SK-N-SH (cell line): ENCODE results near the gene CCDC174. TPM values are rescaled to one million over a fixed set of nuclear protein-coding genes. Genes with fewer than 3 reads are reported as not detected.

Source experiments
- CTCF ChIA-PET: fragments of 300-600, 350-600 bp; formaldehyde crosslinking; extraction: SDS; loops from one replicate; lab custom pipeline; 2021; lab: Yijun Ruan, JAX
- POLR2A ChIA-PET: fragments of 350-600 bp; sonication (Branson Sonifier 250); formaldehyde crosslinking; extraction: SDS; loops from one replicate; lab custom pipeline; 2020; ENCODE audit warnings: antibody characterized with exemption, inconsistent platforms; lab: Yijun Ruan, JAX
- DNase-seq: peaks from one replicate; pipeline ENCODE4 v3.0.0; 2012
- H2AFZ ChIP-seq: fragments of 200-600 bp; sonication (generic); 2 replicates; pipeline ENCODE4 v1.8.1; 2016; ENCODE audit warnings: antibody characterized with exemption, mild to moderate bottlenecking, low read depth
- H3F3A ChIP-seq: fragments of 200-600 bp; sonication (generic); replicated peaks from 2 replicates; pipeline ENCODE3; 2016; ENCODE audit warnings: antibody characterized with exemption, mild to moderate bottlenecking; ENCODE audit not compliant: insufficient read depth
- H3K27ac ChIP-seq, 2 experiments: fragments of 200-500 bp in 1 of 2; fragments of 200-600 bp in 1 of 2; sonication (Bioruptor generic) in 1 of 2; sonication (generic), shearing (Covaris generic) in 1 of 2; 2 replicates each; pipeline versions ENCODE4 v1.5.1 to v1.6.1; 2014 to 2016; ENCODE audit warnings: low read depth in 2 of 2, inconsistent platforms in 1 of 2, low read length in 1 of 2, mild to moderate bottlenecking in 1 of 2, mixed read lengths in 1 of 2
- H3K27me3 ChIP-seq: fragments of 200-600 bp; sonication (generic), shearing (Covaris generic); 2 replicates; pipeline ENCODE4 v1.6.1; 2016; ENCODE audit warnings: mixed run types; ENCODE audit not compliant: insufficient read depth
- H3K36me3 ChIP-seq, 2 experiments: fragments of 200-500 bp in 1 of 2; fragments of 200-600 bp in 1 of 2; sonication (Bioruptor generic) in 1 of 2; sonication (generic) in 1 of 2; replicated peaks in 1 of 2; 2 replicates each; pipeline versions ENCODE3 to v1.5.1; 2014 to 2016; ENCODE audit warnings: low read length in 1 of 2, mild to moderate bottlenecking in 1 of 2; ENCODE audit not compliant: insufficient read depth in 2 of 2, control insufficient read depth in 1 of 2
- H3K4me1 ChIP-seq, 2 experiments: fragments of 200-500 bp in 1 of 2; fragments of 200-600 bp in 1 of 2; sonication (Bioruptor generic) in 1 of 2; sonication (generic), shearing (Covaris generic) in 1 of 2; 2 replicates each; pipeline versions ENCODE4 v1.5.1 to v1.6.1; 2014 to 2016; ENCODE audit warnings: low read depth in 1 of 2, low read length in 1 of 2, mixed run types in 1 of 2; ENCODE audit not compliant: insufficient read depth in 2 of 2, control insufficient read depth in 1 of 2
- H3K4me2 ChIP-seq: fragments of 200-600 bp; sonication (generic), shearing (Covaris generic); 2 replicates; pipeline ENCODE4 v1.6.1; 2017; ENCODE audit warnings: mixed run types
- H3K4me3 ChIP-seq, 2 experiments: fragments of 200-500 bp in 1 of 2; fragments of 200-600 bp in 1 of 2; sonication (Bioruptor generic) in 1 of 2; sonication (generic), shearing (Covaris generic) in 1 of 2; 2 replicates each; pipeline versions ENCODE4 v1.5.1 to v1.8.1; 2014 to 2016; ENCODE audit warnings: low read depth in 2 of 2, inconsistent platforms in 1 of 2, low read length in 1 of 2, mild to moderate bottlenecking in 1 of 2, mixed read lengths in 1 of 2, moderate library complexity in 1 of 2
- H3K79me2 ChIP-seq: fragments of 200-600 bp; sonication (generic); 2 replicates; pipeline ENCODE4 v1.8.1; 2017; ENCODE audit warnings: mild to moderate bottlenecking; ENCODE audit not compliant: insufficient read depth
- H3K9ac ChIP-seq: fragments of 200-600 bp; sonication (generic); 2 replicates; pipeline ENCODE4 v1.6.1; 2017; ENCODE audit warnings: mixed run types
- H3K9me2 ChIP-seq: fragments of 200-600 bp; sonication (generic); 2 replicates; pipeline ENCODE4 v1.6.1; 2017; ENCODE audit warnings: mixed run types
- H3K9me3 ChIP-seq: fragments of 200-600 bp; sonication (generic); 2 replicates; pipeline ENCODE4 v1.6.1; 2017; ENCODE audit warnings: mixed run types, mild to moderate bottlenecking, moderate library complexity
- H4K20me1 ChIP-seq: fragments of 200-600 bp; sonication (generic); 2 replicates; pipeline ENCODE4 v1.6.1; 2017; ENCODE audit warnings: mild to moderate bottlenecking, mixed run types; ENCODE audit not compliant: insufficient read depth
- CHD2 ChIP-seq: fragments of 150-350 bp; IDR thresholded peaks from 2 replicates; pipeline ENCODE4 v1.6.1; 2018; ENCODE audit warnings: low read length; ENCODE audit not compliant: partially characterized antibody
- CTCF ChIP-seq: fragments of 200-600 bp; sonication (generic); IDR thresholded peaks from 2 replicates; pipeline ENCODE4 v1.6.1; 2017; ENCODE audit warnings: antibody characterized with exemption, mild to moderate bottlenecking, moderate library complexity
- ELF1 ChIP-seq: IDR thresholded peaks from 2 replicates; pipeline ENCODE4 v1.4.0; 2012
- EP300 ChIP-seq, 2 experiments: IDR thresholded peaks; 2 replicates each; pipeline versions ENCODE4 v1.4.0 to v1.6.1; 2012; ENCODE audit warnings: borderline replicate concordance in 1 of 2, low read depth in 1 of 2, low read length in 1 of 2
- FOXJ3 ChIP-seq: sonication (generic); formaldehyde crosslinking; IDR thresholded peaks from 2 replicates; pipeline ENCODE4 v1.5.1; 2020; ENCODE audit warnings: mild to moderate bottlenecking, missing genetic modification reagents
- NFIC ChIP-seq: IDR thresholded peaks from 2 replicates; pipeline ENCODE4 v1.4.0; 2012; ENCODE audit warnings: borderline replicate concordance
- NRF1 ChIP-seq: IDR thresholded peaks from 2 replicates; pipeline ENCODE4 v1.6.1; 2012; ENCODE audit warnings: low read depth, mild to moderate bottlenecking, low read length
- REST ChIP-seq: IDR thresholded peaks from 2 replicates; pipeline ENCODE4 v1.6.1; 2012; ENCODE audit warnings: mild to moderate bottlenecking, low read depth, low read length, moderate library complexity
- RFX5 ChIP-seq: IDR thresholded peaks from 2 replicates; pipeline ENCODE4 v1.6.1; 2012; ENCODE audit warnings: mild to moderate bottlenecking, improper control_type of control experiment, low read length
- SMC3 ChIP-seq: IDR thresholded peaks from 2 replicates; pipeline ENCODE4 v1.6.1; 2012; ENCODE audit warnings: low read depth, low read length, improper control_type of control experiment
- TAF1 ChIP-seq: IDR thresholded peaks from 2 replicates; pipeline ENCODE4 v1.6.1; 2012; ENCODE audit warnings: low read depth, mild to moderate bottlenecking, low read length, moderate library complexity, borderline replicate concordance
- TCF12 ChIP-seq: IDR thresholded peaks from 2 replicates; pipeline ENCODE4 v1.4.0; 2012
- YY1 ChIP-seq: IDR thresholded peaks from 2 replicates; pipeline ENCODE4 v1.4.0; 2012; ENCODE audit warnings: low read depth, mild to moderate bottlenecking
- WGBS: methylation state at CpG from one replicate; pipeline ENCODE4 v1.1.6; 2017; ENCODE audit warnings: low lambda C conversion rate; 5-methylcytosine and 5-hydroxymethylcytosine counted together
- polyA plus RNA-seq, 3 experiments: library from polyadenylated mRNA; depleted of rRNA; stranded (reverse); fragments of >200 nt; gene quantifications; 2 replicates each; pipeline ENCODE4 v1.2.3, GENCODE V29; 2012
- TF ChIP-seq, protein P1 (sequence below): IDR thresholded peaks from 2 replicates; pipeline ENCODE4 v1.4.0; 2012; ENCODE audit warnings: low read depth, borderline replicate concordance
- TF ChIP-seq, protein P2 (sequence below): IDR thresholded peaks from 2 replicates; pipeline ENCODE4 v1.4.0; 2012; ENCODE audit warnings: low read depth
- TF ChIP-seq, protein P3 (sequence below): fragments of 150-350 bp; IDR thresholded peaks from 2 replicates; pipeline ENCODE4 v1.6.1; 2017; ENCODE audit warnings: antibody characterized with exemption, low read length, low read depth, borderline replicate concordance

The CCDC174 gene
- polyA plus RNA-seq, 1 of the 3 experiments (the other 2 are of a cell fraction), result 6.6 TPM

DNA sequence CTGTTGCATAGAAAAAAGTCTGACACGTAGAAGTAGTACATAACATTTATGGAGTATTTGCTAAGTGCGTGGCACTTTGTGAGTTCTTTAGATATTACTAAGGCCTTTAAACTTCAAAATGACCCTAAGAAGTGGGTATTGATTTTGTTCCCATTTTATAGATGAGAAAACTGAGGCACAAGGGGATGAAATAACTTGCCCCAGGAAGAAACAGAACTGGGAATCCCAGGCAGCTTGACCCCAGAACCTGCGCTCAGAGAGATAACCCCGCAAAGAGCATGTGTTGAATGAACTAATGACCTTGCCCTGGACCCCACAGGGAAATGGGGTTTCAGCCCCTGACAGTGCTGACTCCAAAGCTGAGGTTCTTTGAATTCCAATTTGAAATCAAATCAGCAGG is 30.5 kb upstream of the CCDC174 start:
- Histone ChIP-seq H3K36me3 (no peaks in the 10 kb centered on the region), H3K79me2 (no peaks in the 10 kb centered on the region), H3F3A (no peaks in the 10 kb centered on the region), H3K9me2 (no peaks in the 10 kb centered on the region), H2AFZ (no peak overlapping the region), H4K20me1 (no peaks in the 10 kb centered on the region), H3K4me2 (no peak overlapping the region), H3K9me3 (no peaks in the 10 kb centered on the region), H3K27me3 (no peaks in the 10 kb centered on the region), H3K4me1 (peaks cover 0 to 9% of the 10 kb centered on the region in 2 experiments; a peak in 1 of 4 replicates), H3K4me3 (no peak overlapping the region), H3K9ac (no peak overlapping the region), H3K27ac (no peak overlapping the region)
- POLR2A ChIA-PET, result no interaction called here
- TF ChIP-seq FOXJ3, result no peak
- no peak for TF ChIP-seq NRF1
- TF ChIP-seq, protein P1, sequence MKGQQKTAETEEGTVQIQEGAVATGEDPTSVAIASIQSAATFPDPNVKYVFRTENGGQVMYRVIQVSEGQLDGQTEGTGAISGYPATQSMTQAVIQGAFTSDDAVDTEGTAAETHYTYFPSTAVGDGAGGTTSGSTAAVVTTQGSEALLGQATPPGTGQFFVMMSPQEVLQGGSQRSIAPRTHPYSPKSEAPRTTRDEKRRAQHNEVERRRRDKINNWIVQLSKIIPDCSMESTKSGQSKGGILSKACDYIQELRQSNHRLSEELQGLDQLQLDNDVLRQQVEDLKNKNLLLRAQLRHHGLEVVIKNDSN, result no peak
- no peak for TF ChIP-seq SMC3
- TF ChIP-seq CHD2, result no peak
- no peak for TF ChIP-seq EP300 (IDR thresholded peaks at IDR 0.05; ENCODE audit: borderline replicate concordance in 1 of 2, low read depth in 1 of 2, low read length in 1 of 2)
- TF ChIP-seq, protein P2, sequence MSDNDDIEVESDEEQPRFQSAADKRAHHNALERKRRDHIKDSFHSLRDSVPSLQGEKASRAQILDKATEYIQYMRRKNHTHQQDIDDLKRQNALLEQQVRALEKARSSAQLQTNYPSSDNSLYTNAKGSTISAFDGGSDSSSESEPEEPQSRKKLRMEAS, result no peak
- no peak for TF ChIP-seq YY1
- TF ChIP-seq, protein P3, sequence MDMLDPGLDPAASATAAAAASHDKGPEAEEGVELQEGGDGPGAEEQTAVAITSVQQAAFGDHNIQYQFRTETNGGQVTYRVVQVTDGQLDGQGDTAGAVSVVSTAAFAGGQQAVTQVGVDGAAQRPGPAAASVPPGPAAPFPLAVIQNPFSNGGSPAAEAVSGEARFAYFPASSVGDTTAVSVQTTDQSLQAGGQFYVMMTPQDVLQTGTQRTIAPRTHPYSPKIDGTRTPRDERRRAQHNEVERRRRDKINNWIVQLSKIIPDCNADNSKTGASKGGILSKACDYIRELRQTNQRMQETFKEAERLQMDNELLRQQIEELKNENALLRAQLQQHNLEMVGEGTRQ, result no peak
- CTCF ChIA-PET, result no interaction called here
- DNase-seq, result no peak
- WGBS, result 60% methylated on average over 4 of the region's 4 CpGs

DNA sequence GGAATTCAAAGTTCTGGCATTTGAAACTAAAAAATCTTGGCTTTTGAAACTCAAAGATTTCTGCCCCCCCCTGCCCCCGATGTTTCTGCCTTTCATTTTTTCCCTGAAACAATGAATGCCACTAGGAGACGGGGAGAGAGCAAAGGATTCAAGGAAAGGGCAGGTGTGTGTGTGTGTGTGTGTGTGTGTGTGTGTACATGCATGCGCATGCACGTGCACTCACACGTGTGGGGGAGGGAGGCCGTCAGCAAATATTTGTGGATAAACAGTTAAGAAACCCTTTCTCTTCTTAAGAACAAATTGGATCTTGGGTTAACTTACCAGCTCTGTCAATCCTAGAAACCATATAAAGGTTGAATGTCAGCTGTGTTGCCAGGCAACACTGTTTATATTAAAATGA is 29.2 kb upstream of the CCDC174 start:
- Histone ChIP-seq H3K4me2 (no peak overlapping the region), H3K79me2 (no peaks in the 10 kb centered on the region), H3K27ac (no peak overlapping the region), H3K9me2 (no peaks in the 10 kb centered on the region), H3F3A (no peaks in the 10 kb centered on the region), H3K9me3 (no peaks in the 10 kb centered on the region), H2AFZ (no peak overlapping the region), H3K4me1 (peaks cover 0 to 9% of the 10 kb centered on the region in 2 experiments; a peak in 1 of 4 replicates), H3K36me3 (no peaks in the 10 kb centered on the region), H3K9ac (no peak overlapping the region), H3K27me3 (no peaks in the 10 kb centered on the region), H3K4me3 (no peak overlapping the region), H4K20me1 (no peaks in the 10 kb centered on the region)
- WGBS, result 70% methylated on average over 6 of the region's 6 CpGs
- no peak for DNase-seq
- ChIA-PET CTCF (interaction anchor here (1.1 to 1.2 kb wide), 2 partner anchors 10 to 74 kb away, joined by 3 read pairs; no protein-coding TSS in a partner anchor), POLR2A (no interaction called here)
- TF ChIP-seq CHD2 (no peak), CTCF (no peak), TAF1 (no peak), TCF12 (no peak), ELF1 (no peak), NFIC (no peak), RFX5 (no peak), REST (no peak), EP300 (IDR thresholded peaks at IDR 0.05; ENCODE audit: borderline replicate concordance in 1 of 2, low read depth in 1 of 2, low read length in 1 of 2) (no peak)
- TF ChIP-seq, protein P3, result no peak
- TF ChIP-seq, protein P2, result no peak
